Mesodermal cell (in vitro differentiated cells): ENCODE results near the gene DNAH14.
"Not testable (repeated sequence)": the region's sequence is repeated elsewhere in the genome, so short reads cannot be mapped to it uniquely, and the experiment has no call there.

Experiments used
- H3K27ac ChIP-seq: 2 replicates; pipeline ENCODE4 v1.7.0; 2013; ENCODE audit warnings: mild to moderate bottlenecking, low read depth, low read length, moderate library complexity; ENCODE audit not compliant: severe bottlenecking
- H3K36me3 ChIP-seq: 2 replicates; pipeline ENCODE4 v1.7.1; 2013; ENCODE audit warnings: mild to moderate bottlenecking, low read length, moderate library complexity; ENCODE audit not compliant: control insufficient read depth, insufficient read depth
- H3K4me1 ChIP-seq: one replicate; pipeline ENCODE4 v1.7.1; 2013; ENCODE audit warnings: mild to moderate bottlenecking, low read length; ENCODE audit not compliant: insufficient read depth, control insufficient read depth, poor library complexity, severe bottlenecking
- H3K4me3 ChIP-seq: 2 replicates; pipeline ENCODE4 v1.7.0; 2013; ENCODE audit warnings: low read length, control low read depth, mild to moderate bottlenecking; ENCODE audit not compliant: insufficient read depth, poor library complexity, severe bottlenecking; ENCODE audit errors: extremely low read depth
- H3K9me3 ChIP-seq: 2 replicates; pipeline ENCODE4 v1.7.1; 2013; ENCODE audit warnings: mild to moderate bottlenecking, low read length, moderate library complexity; ENCODE audit not compliant: control insufficient read depth
- WGBS, 2 experiments: methylation state at CpG; one replicate each; pipeline ENCODE4 v1.1.5; 2013; ENCODE audit warnings: missing lambda C conversion rate in 2 of 2; ENCODE audit not compliant: insufficient coverage in 2 of 2; 5-methylcytosine and 5-hydroxymethylcytosine counted together

DNAH14 gene

GRCh38 chr1:225299624-225300023 lies 370.1 kb downstream of the DNAH14 start:
- Histone ChIP-seq H3K4me1 (no peaks in the 10 kb centered on the region), H3K4me3 (no peak overlapping the region), H3K36me3 (no peaks in the 10 kb centered on the region), H3K27ac (no peak overlapping the region), H3K9me3 (no peaks in the 10 kb centered on the region)
- 100% methylated on average over 1 to 2 of the region's 2 CpGs for WGBS, 2 experiments

- no peaks in the 10 kb centered on the region for H3K9me3 ChIP-seq
- WGBS, 2 experiments = 92 to 100% methylated on average over 1 of the region's 1 CpG
- H3K27ac ChIP-seq = no peak overlapping the region
- H3K4me1 ChIP-seq = no peaks in the 10 kb centered on the region
- no peaks in the 10 kb centered on the region for H3K36me3 ChIP-seq
- no peak overlapping the region for H3K4me3 ChIP-seq
Measured at GRCh38 chr1:225300381-225300780, 370.9 kb downstream of the DNAH14 start.

- no peak overlapping the region for H3K4me3 ChIP-seq
- no peaks in the 10 kb centered on the region for H3K9me3 ChIP-seq
- 78 to 91% methylated on average over 3 to 4 of the region's 5 CpGs for WGBS, 2 experiments
- no peaks in the 10 kb centered on the region for H3K36me3 ChIP-seq
- H3K27ac ChIP-seq = no peak overlapping the region
- no peaks in the 10 kb centered on the region for H3K4me1 ChIP-seq
Measured at GRCh38 chr1:225304996-225305395, 375.5 kb downstream of the DNAH14 start.

- H3K9me3 ChIP-seq, H3K36me3 ChIP-seq, H3K4me1 ChIP-seq, H3K4me3 ChIP-seq, H3K27ac ChIP-seq: not testable (repeated sequence)
- WGBS, 2 experiments = 100% methylated on average over 1 of the region's 3 CpGs; no CpG with 5 or more reads in 1 of the 2 experiments
Measured at GRCh38 chr1:225310544-225310943, 381.1 kb downstream of the DNAH14 start.

GRCh38 chr1:225318706-225319575 lies 389.5 kb downstream of the DNAH14 start:
- Histone ChIP-seq H3K36me3 (no peaks in the 10 kb centered on the region), H3K9me3 (no peaks in the 10 kb centered on the region), H3K27ac (no peak overlapping the region), H3K4me3 (no peak overlapping the region), H3K4me1 (peaks cover 3% of the 10 kb centered on the region)
- WGBS, 2 experiments = 70% methylated on average over 1 of the region's 4 CpGs; no CpG with 5 or more reads in 1 of the 2 experiments

GRCh38 chr1:225319871-225320270 lies 390.4 kb downstream of the DNAH14 start:
- Histone ChIP-seq H3K36me3 (no peaks in the 10 kb centered on the region), H3K4me3 (no peak overlapping the region), H3K9me3 (no peaks in the 10 kb centered on the region), H3K27ac (no peak overlapping the region), H3K4me1 (peaks cover 3% of the 10 kb centered on the region)

GRCh38 chr1:225321784-225322183 lies 392.3 kb downstream of the DNAH14 start:
- no peak overlapping the region for H3K4me3 ChIP-seq
- H3K27ac ChIP-seq = no peak overlapping the region
- H3K36me3 ChIP-seq = no peaks in the 10 kb centered on the region
- WGBS, 2 experiments = 95 to 100% methylated on average over 2 of the region's 4 CpGs
- H3K9me3 ChIP-seq = no peaks in the 10 kb centered on the region
- H3K4me1 ChIP-seq = no peaks in the 10 kb centered on the region

- Histone ChIP-seq H3K36me3 (no peaks in the 10 kb centered on the region), H3K27ac (no peak overlapping the region), H3K9me3 (no peaks in the 10 kb centered on the region), H3K4me3 (no peak overlapping the region), H3K4me1 (peaks cover 4% of the 10 kb centered on the region)
Measured at GRCh38 chr1:225329041-225329440, 399.6 kb downstream of the DNAH14 start.

- H3K27ac ChIP-seq, H3K36me3 ChIP-seq, H3K9me3 ChIP-seq, H3K4me1 ChIP-seq, H3K4me3 ChIP-seq: not testable (repeated sequence)
- no CpG with 5 or more reads among the region's 1 CpG for WGBS, 2 experiments
Measured at GRCh38 chr1:225329996-225330395, 400.5 kb downstream of the DNAH14 start.

GRCh38 chr1:225332686-225333085 lies 403.2 kb downstream of the DNAH14 start:
- H3K9me3 ChIP-seq = no peaks in the 10 kb centered on the region
- peaks cover 4% of the 10 kb centered on the region for H3K4me1 ChIP-seq
- no CpG with 5 or more reads among the region's 1 CpG for WGBS, 2 experiments
- H3K36me3 ChIP-seq = no peaks in the 10 kb centered on the region
- H3K27ac ChIP-seq = no peak overlapping the region
- no peak overlapping the region for H3K4me3 ChIP-seq

- H3K9me3 ChIP-seq, H3K27ac ChIP-seq, H3K4me1 ChIP-seq, H3K36me3 ChIP-seq, H3K4me3 ChIP-seq: not testable (repeated sequence)
- 51 to 63% methylated on average over 3 to 4 of the region's 18 CpGs for WGBS, 2 experiments
Measured at GRCh38 chr1:225335098-225335778, 405.8 kb downstream of the DNAH14 start.
